PC-9 (cell line): ENCODE results near the gene ABCA7. TPM values are rescaled to one million over a fixed set of nuclear protein-coding genes. Genes with fewer than 3 reads are reported as not detected.

Experiments used
- BruUV-seq: library from RNA; stranded (reverse); fragments of 400-500 nt; replicated peaks from 2 replicates; lab custom pipeline; 2021; lab: Mats Ljungman, UMichigan
- CTCF ChIA-PET: fragments of 300-600 bp; sonication (Branson Sonifier 250); formaldehyde crosslinking; loops from one replicate; lab custom pipeline; 2022; ENCODE audit warnings: antibody characterized with exemption; lab: Charles Lee
- POLR2A ChIA-PET: fragments of 300-600 bp; sonication (Branson Sonifier 250); formaldehyde crosslinking; loops from one replicate; lab custom pipeline; 2022; ENCODE audit warnings: antibody characterized with exemption; ENCODE audit not compliant: unreplicated experiment; lab: Charles Lee
- DNase-seq, 2 experiments: peaks; one replicate each; pipeline versions ENCODE4 v3.0.0 to v3.0.0-alpha.2; 2015 to 2022; ENCODE audit warnings: mixed read lengths in 1 of 2
- H2AFZ ChIP-seq: fragments of 200-600 bp; sonication (generic); 2 replicates; pipeline ENCODE4 v1.8.1; 2017; ENCODE audit warnings: antibody characterized with exemption
- H3F3A ChIP-seq: fragments of 200-600 bp; sonication (generic); 2 replicates; pipeline ENCODE4 v1.8.1; 2017; ENCODE audit warnings: antibody characterized with exemption, mild to moderate bottlenecking, low read depth; ENCODE audit not compliant: insufficient read depth
- H3K27ac ChIP-seq: fragments of 200-600 bp; sonication (generic); 2 replicates; pipeline ENCODE4 v1.6.1; 2016; ENCODE audit warnings: mixed run types
- H3K27me3 ChIP-seq: fragments of 200-600 bp; sonication (generic); 2 replicates; pipeline ENCODE4 v1.6.1; 2016; ENCODE audit warnings: low read depth, mixed run types; ENCODE audit not compliant: insufficient read depth
- H3K36me3 ChIP-seq: fragments of 200-600 bp; sonication (generic); 2 replicates; pipeline ENCODE4 v1.6.1; 2016; ENCODE audit warnings: low read depth, mixed run types
- H3K4me1 ChIP-seq: fragments of 200-600 bp; sonication (generic); replicated peaks from 2 replicates; pipeline ENCODE4 v1.6.1; 2016; ENCODE audit warnings: mixed run types; ENCODE audit not compliant: insufficient read depth
- H3K4me2 ChIP-seq: fragments of 200-600 bp; sonication (generic); 2 replicates; pipeline ENCODE4 v1.6.1; 2017; ENCODE audit warnings: mixed run types
- H3K4me3 ChIP-seq: fragments of 200-600 bp; sonication (generic); 2 replicates; pipeline ENCODE4 v1.6.1; 2016; ENCODE audit warnings: mixed run types
- H3K79me2 ChIP-seq: fragments of 200-600 bp; sonication (generic); 2 replicates; pipeline ENCODE4 v1.6.1; 2017; ENCODE audit warnings: low read depth, mixed run types
- H3K9me2 ChIP-seq: fragments of 200-600 bp; sonication (generic); 2 replicates; pipeline ENCODE4 v1.8.1; 2017; ENCODE audit warnings: mild to moderate bottlenecking; ENCODE audit not compliant: insufficient read depth
- H3K9me3 ChIP-seq: fragments of 200-600 bp; sonication (generic); 2 replicates; pipeline ENCODE4 v1.8.1; 2016; ENCODE audit warnings: low read depth; ENCODE audit not compliant: insufficient read depth
- H4K20me1 ChIP-seq: fragments of 200-600 bp; sonication (generic); 2 replicates; pipeline ENCODE4 v1.8.1; 2017; ENCODE audit not compliant: insufficient read depth
- EZH2 ChIP-seq: fragments of 200-600 bp; sonication (generic); IDR thresholded peaks from 2 replicates; pipeline ENCODE4 v1.8.0; 2017; ENCODE audit warnings: antibody characterized with exemption, low read depth
- intact Hi-C: fragments of 100-400 bp; cut with micrococcal nuclease; formaldehyde crosslinking; loops from one replicate; pipeline ENCODE4 v1.10.0; 2022; ENCODE audit not compliant: unreplicated experiment
- total RNA-seq: library from RNA; stranded (reverse); gene quantifications from 2 replicates; pipeline ENCODE4 v1.2.3, GENCODE V29; 2021
- TF ChIP-seq, protein P1 (sequence below): fragments of 200-600 bp; sonication (generic); conservative IDR thresholded peaks from 2 replicates; pipeline ENCODE4 v1.6.1; 2017; ENCODE audit warnings: mixed run types, antibody characterized with exemption, mild to moderate bottlenecking, moderate library complexity

Gene ABCA7
- total RNA-seq, 1 experiment from 2014 or later, result 29.9 TPM

DNA sequence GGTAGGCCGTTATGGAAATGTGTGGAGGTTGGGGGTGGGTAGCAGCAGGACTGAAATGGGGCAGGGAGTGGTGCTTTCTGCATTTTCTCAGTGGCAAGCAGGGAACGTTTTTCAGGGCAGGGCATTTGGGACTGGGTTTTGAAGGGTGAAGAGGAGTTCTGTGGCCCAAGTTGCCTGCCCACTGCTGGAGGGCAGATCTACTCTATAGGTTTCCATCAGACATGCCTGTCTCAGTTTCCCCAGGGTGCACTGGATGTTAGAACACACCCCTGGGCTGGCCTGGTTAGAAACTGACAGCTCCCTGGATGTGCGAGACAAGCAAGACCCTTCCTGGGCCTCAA, 40.6 kb upstream of the ABCA7 start:
- intact Hi-C loops, result no loop called here
- no peak overlapping the region for H3K4me2 ChIP-seq
- H3K9me3 ChIP-seq, result no peaks in the 10 kb centered on the region
- H3K4me3 ChIP-seq, result no peak overlapping the region
- ChIA-PET POLR2A (no interaction called here), CTCF (no interaction called here)
- no peak for TF ChIP-seq EZH2
- TF ChIP-seq, protein P1, sequence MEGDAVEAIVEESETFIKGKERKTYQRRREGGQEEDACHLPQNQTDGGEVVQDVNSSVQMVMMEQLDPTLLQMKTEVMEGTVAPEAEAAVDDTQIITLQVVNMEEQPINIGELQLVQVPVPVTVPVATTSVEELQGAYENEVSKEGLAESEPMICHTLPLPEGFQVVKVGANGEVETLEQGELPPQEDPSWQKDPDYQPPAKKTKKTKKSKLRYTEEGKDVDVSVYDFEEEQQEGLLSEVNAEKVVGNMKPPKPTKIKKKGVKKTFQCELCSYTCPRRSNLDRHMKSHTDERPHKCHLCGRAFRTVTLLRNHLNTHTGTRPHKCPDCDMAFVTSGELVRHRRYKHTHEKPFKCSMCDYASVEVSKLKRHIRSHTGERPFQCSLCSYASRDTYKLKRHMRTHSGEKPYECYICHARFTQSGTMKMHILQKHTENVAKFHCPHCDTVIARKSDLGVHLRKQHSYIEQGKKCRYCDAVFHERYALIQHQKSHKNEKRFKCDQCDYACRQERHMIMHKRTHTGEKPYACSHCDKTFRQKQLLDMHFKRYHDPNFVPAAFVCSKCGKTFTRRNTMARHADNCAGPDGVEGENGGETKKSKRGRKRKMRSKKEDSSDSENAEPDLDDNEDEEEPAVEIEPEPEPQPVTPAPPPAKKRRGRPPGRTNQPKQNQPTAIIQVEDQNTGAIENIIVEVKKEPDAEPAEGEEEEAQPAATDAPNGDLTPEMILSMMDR, result no peak
- no peaks in the 10 kb centered on the region for H3K36me3 ChIP-seq
- H3K9me2 ChIP-seq, result no peaks in the 10 kb centered on the region
- H3K27ac ChIP-seq, result no peak overlapping the region
- no peaks in the 10 kb centered on the region for H3K79me2 ChIP-seq
- H4K20me1 ChIP-seq, result peaks cover 16% of the 10 kb centered on the region
- peaks cover 25% of the 10 kb centered on the region for H3K4me1 ChIP-seq
- H2AFZ ChIP-seq, result no peak overlapping the region
- no peak for DNase-seq
- BruUV-seq, result no TSS peak
- H3K27me3 ChIP-seq, result peaks cover 34% of the 10 kb centered on the region
- peaks cover 37% of the 10 kb centered on the region; the same call in 1 of the 2 replicates for H3F3A ChIP-seq

DNA sequence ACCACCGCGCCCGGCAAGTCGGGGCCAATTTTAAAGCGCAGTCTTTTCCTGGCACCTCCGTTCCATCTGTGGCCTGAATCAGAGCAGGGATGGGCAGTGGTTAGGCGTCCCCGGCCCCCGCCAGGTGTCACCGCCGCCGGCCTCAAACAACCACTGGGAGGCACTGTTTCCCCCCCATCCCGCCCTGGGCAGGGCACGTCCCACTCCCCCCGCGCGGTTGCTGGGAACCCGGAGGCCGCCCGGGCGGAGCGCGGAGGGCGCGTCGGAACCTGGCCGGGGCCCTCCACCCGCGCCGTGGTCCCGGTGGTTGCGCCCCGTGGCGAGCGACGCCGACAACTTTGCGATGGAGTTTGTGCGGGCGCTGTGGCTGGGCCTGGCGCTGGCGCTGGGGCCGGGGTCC, 39.8 kb upstream of the ABCA7 start, which contains the start of gene GRIN3B:
Gene GRIN3B (plus strand): TSS at position 325 of the 400 bp plus-strand sequence. CDS start 19 bp downstream, at position 344.
- Histone ChIP-seq H3K9me2 (no peaks in the 10 kb centered on the region), H3K79me2 (no peaks in the 10 kb centered on the region), H3F3A (peaks cover 29% of the 10 kb centered on the region; the same call in 1 of the 2 replicates), H2AFZ (no peak within 1 kb of the TSS), H3K27me3 (peaks cover 34% of the 10 kb centered on the region), H3K27ac (no peak within 1 kb of the TSS), H3K4me3 (peak within 1 kb of the TSS; percentile 31; the same call in 1 of the 2 replicates), H3K4me1 (peaks cover 17% of the 10 kb centered on the region), H3K9me3 (no peaks in the 10 kb centered on the region), H4K20me1 (peaks cover 9% of the 10 kb centered on the region), H3K4me2 (peak within 1 kb of the TSS; percentile 47), H3K36me3 (no peaks in the 10 kb centered on the region)
- BruUV-seq, result no TSS peak
- ChIA-PET POLR2A (no interaction called here), CTCF (no interaction called here)
- intact Hi-C loops, result no loop called here
- peak; percentile 42 to 59 for DNase-seq
- TF ChIP-seq EZH2, result no peak
- TF ChIP-seq, protein P1, result peak; percentile 66

DNA sequence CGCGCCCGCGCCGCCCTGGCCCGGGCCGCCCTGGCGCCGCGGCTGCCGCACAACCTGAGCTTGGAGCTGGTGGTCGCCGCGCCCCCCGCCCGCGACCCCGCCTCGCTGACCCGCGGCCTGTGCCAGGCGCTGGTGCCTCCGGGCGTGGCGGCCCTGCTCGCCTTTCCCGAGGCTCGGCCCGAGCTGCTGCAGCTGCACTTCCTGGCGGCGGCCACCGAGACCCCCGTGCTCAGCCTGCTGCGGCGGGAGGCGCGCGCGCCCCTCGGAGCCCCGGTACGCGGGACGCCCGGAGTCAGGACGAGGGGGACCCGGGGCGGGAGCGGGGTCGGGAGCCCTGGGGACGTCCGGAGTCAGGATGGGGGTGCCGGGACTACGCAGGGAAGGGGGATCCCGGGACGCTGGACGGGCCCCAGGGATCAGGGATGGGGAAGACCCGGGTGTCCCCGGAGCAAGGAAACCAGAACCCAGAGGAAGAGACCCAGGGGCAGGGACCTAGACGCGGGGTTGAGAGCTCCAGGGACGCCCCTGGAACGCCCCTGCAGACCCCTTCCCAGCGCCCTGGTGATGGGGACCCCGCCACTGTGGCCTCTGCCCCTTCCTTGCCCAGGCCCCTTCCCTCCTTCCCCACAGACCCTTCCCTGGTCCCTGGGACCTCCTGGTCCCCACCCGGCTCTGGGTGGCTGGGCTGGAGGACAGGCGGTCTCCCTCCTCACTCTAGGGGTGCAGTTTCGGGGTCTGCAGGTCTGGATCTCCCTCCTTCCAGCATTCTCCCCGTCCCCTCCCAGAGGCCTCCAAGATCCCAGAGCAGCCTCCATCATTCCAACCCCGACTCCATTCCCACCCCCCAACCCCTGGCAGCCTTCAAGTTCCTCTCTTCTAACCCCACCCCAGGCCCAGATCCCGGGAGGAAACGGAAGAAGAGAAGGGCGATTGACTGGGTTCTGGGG, 39.0 kb upstream of the ABCA7 start:
- intact Hi-C loops, result loop anchor here (1.0 kb wide), 1 partner anchor 80 kb away; no protein-coding TSS in a partner anchor

More for the DNA sequence above, 39.0 kb upstream of the ABCA7 start:
- no peak for DNase-seq
- no peak overlapping the region for H2AFZ ChIP-seq
- no peaks in the 10 kb centered on the region for H3K9me3 ChIP-seq
- H3K79me2 ChIP-seq, result no peaks in the 10 kb centered on the region
- peaks cover 10% of the 10 kb centered on the region for H3K4me1 ChIP-seq
- peaks cover 22% of the 10 kb centered on the region; the same call in 1 of the 2 replicates for H3F3A ChIP-seq
- no TSS peak for BruUV-seq
- peaks cover 34% of the 10 kb centered on the region for H3K27me3 ChIP-seq
- TF ChIP-seq, protein P1, result no peak
- no peak for TF ChIP-seq EZH2
- peak overlapping the region; percentile 47; the same call in 1 of the 2 replicates for H3K4me2 ChIP-seq
- no peaks in the 10 kb centered on the region for H3K36me3 ChIP-seq
- H3K27ac ChIP-seq, result no peak overlapping the region
- H3K4me3 ChIP-seq, result no peak overlapping the region
- peaks cover 1% of the 10 kb centered on the region; the same call in 1 of the 2 replicates for H4K20me1 ChIP-seq
- CTCF ChIA-PET, result interaction anchor here (0.5 to 1.0 kb wide), 2 partner anchors 16 to 117 kb away, joined by 4 to 5 read pairs; no protein-coding TSS in a partner anchor
- POLR2A ChIA-PET, result no interaction called here
- H3K9me2 ChIP-seq, result no peaks in the 10 kb centered on the region
